GM10847 (cell line): ENCODE measurements around the gene REPS2.

ENCODE experiments used
- POLR2A ChIP-seq: IDR thresholded peaks from 2 replicates; pipeline ENCODE4 v1.6.1; 2011; ENCODE audit not compliant: insufficient read length; ENCODE audit errors: extremely low read depth

Gene REPS2

GRCh38 chrX:17164941-17165340, 218.5 kb downstream of the REPS2 start:
- TF ChIP-seq POLR2A, result no peak

GRCh38 chrX:17167915-17168314, 221.5 kb downstream of the REPS2 start:
- no peak for TF ChIP-seq POLR2A

- no peak for TF ChIP-seq POLR2A
Measured at GRCh38 chrX:17170973-17171372, 224.5 kb downstream of the REPS2 start.

- TF ChIP-seq POLR2A, result no peak
Measured at GRCh38 chrX:17174671-17175070, 228.2 kb downstream of the REPS2 start.

GRCh38 chrX:17182317-17182716, 235.9 kb downstream of the REPS2 start:
- no peak for TF ChIP-seq POLR2A

DNA sequence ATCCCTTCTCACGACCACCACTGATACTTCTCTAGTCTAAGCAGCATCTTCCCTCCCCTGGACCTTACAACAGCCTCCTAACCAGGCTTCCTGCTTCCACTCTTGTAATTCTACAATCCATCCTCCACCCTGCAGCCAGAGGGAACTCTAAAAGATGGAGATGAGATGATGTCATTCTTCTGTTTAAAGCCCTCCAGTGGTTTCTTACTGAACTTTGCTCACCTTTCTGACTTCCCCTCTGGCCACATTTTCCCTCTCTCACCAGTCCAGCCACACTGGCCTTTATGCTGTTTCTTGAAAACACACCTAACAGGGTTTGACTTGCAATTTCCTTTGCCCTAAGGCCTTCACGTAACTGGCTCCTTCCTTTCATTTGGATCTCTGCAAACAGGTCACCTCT, 237.1 kb downstream of the REPS2 start:
- no peak for TF ChIP-seq POLR2A

GRCh38 chrX:17185431-17185830, 239.0 kb downstream of the REPS2 start:
- no peak for TF ChIP-seq POLR2A

GRCh38 chrX:17187136-17187756, 240.8 kb downstream of the REPS2 start:
- no peak for TF ChIP-seq POLR2A

- no peak for TF ChIP-seq POLR2A
Measured at GRCh38 chrX:17192106-17192505, 245.6 kb downstream of the REPS2 start.
